ENCODE measurements around the gene NEDD4L.

NEDD4L gene

DNA sequence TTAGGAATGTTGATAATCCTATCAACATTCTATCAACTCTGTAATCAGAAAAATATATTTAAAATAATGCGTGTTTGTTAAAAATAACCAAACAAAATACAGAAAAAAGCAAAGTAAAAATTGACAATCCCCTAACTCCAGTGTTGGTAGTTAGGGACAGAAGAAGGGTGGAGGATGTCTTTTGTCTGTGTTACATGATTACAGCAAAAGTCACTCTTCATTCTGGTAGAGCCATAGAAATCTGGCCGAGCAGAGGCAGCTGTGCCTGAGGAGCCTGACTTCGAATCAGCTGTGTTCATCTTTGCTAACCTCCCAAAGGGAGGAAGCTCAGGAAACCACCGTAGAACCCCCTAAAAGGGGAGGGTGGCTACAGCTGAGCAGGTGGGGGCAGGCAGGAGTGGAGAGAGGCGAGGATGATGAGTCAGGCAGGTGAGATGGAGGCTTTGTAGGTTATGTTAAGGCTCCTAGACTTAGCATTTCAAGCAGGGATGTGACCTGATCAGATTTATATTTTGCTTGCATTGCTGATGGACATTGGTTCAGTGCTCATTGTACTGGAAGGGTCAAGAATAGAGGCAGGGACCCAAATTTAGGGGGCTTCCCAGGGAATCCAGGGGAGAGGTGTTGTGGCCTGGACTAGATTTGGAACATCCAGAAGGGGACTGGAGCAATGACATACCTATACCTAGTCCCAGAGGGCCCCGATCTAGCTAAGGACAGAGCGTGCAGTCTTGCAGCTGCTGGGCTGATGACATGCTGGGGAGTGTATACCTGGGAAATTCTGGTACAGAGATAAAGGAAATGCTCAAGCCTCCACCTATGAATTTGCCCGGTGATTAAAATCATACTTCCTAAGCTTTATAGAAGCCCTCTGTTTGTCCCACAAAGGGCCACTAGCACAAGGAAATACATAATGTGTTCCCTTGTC lies 95.7 kb downstream of the NEDD4L start:
- H3K4me1 Mint-ChIP-seq: peaks cover 38% of the 10 kb centered on the region
- no peaks in the 10 kb centered on the region for H3K27me3 Mint-ChIP-seq (ENCODE audit: low read depth, poor library complexity)
- H3K4me3 Mint-ChIP-seq: no peak overlapping the region
- peaks cover 15% of the 10 kb centered on the region for H3K9me3 Mint-ChIP-seq
- TF ChIP-seq, protein P1, sequence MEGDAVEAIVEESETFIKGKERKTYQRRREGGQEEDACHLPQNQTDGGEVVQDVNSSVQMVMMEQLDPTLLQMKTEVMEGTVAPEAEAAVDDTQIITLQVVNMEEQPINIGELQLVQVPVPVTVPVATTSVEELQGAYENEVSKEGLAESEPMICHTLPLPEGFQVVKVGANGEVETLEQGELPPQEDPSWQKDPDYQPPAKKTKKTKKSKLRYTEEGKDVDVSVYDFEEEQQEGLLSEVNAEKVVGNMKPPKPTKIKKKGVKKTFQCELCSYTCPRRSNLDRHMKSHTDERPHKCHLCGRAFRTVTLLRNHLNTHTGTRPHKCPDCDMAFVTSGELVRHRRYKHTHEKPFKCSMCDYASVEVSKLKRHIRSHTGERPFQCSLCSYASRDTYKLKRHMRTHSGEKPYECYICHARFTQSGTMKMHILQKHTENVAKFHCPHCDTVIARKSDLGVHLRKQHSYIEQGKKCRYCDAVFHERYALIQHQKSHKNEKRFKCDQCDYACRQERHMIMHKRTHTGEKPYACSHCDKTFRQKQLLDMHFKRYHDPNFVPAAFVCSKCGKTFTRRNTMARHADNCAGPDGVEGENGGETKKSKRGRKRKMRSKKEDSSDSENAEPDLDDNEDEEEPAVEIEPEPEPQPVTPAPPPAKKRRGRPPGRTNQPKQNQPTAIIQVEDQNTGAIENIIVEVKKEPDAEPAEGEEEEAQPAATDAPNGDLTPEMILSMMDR (IDR thresholded peaks at IDR 0.05): no peak
- no peak for DNase-seq
- peaks cover 15% of the 10 kb centered on the region for H3K36me3 Mint-ChIP-seq (ENCODE audit: low read depth)
- H3K27ac Mint-ChIP-seq: no peak overlapping the region

DNA sequence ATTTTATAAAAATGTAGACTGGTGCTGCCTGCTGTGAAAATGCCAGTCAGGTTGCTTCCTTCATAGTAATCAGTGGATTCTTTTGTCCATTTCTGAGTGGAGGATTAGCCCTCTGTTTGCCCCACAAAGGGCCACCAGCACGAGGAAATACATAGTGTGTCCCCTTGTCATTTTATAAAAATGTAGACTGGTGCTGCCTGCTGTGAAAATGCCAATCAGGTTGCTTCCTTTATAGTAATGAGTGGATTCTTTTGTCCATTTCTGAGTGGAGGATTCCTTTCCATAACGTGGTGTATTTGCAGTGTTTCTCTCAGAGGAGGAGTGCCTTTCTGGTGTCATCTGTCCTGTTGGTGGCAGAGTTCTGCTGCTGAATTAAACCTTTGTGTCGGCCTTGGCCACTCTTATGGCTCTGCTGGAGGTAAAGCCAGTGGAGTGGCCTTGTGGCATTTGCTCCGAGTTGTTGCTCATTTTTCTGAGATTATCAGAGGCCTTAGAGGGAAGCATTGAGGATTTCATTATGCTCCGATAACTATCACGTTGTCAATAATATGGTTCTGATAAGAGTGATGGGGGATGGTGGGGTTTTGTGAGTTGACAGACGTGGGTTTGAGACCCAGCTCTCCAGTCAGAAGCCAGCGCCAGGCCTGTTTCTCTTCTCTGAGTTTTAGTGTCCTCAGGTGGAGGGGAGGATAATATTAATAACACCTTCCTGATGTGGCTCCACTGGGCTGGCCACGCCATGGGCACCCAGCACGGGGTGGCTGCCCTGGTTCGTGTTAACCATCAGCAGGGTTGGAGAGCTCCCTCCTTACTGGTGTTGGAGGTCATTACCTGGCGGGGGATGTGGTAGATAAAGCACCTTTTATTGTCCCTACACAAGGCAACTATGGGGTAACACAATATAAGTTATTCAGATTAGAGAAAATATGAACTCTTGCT lies 96.6 kb downstream of the NEDD4L start:
- peaks cover 15% of the 10 kb centered on the region for H3K9me3 Mint-ChIP-seq
- no peak overlapping the region for H3K4me3 Mint-ChIP-seq
- H3K36me3 Mint-ChIP-seq (ENCODE audit: low read depth): peaks cover 15% of the 10 kb centered on the region
- TF ChIP-seq, protein P1 (IDR thresholded peaks at IDR 0.05): no peak
- H3K4me1 Mint-ChIP-seq: peaks cover 29% of the 10 kb centered on the region
- DNase-seq: no peak
- no peak overlapping the region for H3K27ac Mint-ChIP-seq
- no peaks in the 10 kb centered on the region for H3K27me3 Mint-ChIP-seq (ENCODE audit: low read depth, poor library complexity)

DNA sequence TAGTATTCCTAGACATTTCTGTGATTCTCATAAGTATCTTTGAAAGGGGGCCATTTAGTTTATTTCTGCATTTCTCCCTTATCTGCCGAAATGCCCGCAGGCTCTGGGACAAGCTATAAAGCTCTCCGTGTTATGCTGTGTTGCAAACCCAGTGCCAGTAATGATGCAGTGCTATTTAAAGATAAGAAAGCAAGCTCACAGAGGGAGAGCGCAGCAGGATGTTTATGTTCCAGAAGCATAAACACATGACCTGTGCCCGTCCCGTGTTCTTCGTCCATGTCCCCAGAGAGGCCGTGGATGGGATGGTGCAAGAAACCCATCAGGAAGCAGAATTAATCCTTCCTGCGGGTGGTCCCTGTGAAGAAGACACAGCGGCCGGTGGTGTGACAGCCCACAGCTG lies 99.4 kb downstream of the NEDD4L start:
- TF ChIP-seq, protein P1 (IDR thresholded peaks at IDR 0.05): no peak
- Mint-ChIP-seq H3K4me1 (peaks cover 18% of the 10 kb centered on the region), H3K9me3 (peaks cover 15% of the 10 kb centered on the region), H3K27ac (no peak overlapping the region), H3K36me3 (ENCODE audit: low read depth) (peaks cover 15% of the 10 kb centered on the region), H3K27me3 (ENCODE audit: low read depth, poor library complexity) (no peaks in the 10 kb centered on the region), H3K4me3 (no peak overlapping the region)
- DNase-seq: no peak

DNA sequence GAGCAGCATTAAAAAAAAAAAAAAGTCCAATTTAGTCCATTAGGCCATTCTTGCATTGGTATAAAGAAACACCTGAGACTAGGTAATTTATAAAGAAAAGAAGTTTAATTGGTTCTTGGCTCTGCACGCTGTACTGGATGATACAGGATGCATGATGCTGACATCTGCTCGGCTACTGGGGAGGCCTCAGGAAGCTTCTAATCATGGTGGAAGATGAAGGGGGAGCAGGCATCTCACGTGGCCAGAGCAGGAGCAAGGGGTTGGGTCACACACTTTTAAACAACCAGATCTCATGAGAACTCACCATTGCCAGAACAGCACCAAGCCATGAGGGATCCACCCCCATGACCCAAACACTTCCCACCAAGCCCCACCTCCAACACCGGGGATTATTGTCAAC lies 100.1 kb downstream of the NEDD4L start:
- Mint-ChIP-seq H3K9me3 (peaks cover 15% of the 10 kb centered on the region), H3K36me3 (ENCODE audit: low read depth) (peaks cover 15% of the 10 kb centered on the region), H3K4me1 (peaks cover 23% of the 10 kb centered on the region), H3K27ac (no peak overlapping the region), H3K4me3 (no peak overlapping the region), H3K27me3 (ENCODE audit: low read depth, poor library complexity) (no peaks in the 10 kb centered on the region)
- TF ChIP-seq, protein P1 (IDR thresholded peaks at IDR 0.05): no peak
- no peak for DNase-seq

DNA sequence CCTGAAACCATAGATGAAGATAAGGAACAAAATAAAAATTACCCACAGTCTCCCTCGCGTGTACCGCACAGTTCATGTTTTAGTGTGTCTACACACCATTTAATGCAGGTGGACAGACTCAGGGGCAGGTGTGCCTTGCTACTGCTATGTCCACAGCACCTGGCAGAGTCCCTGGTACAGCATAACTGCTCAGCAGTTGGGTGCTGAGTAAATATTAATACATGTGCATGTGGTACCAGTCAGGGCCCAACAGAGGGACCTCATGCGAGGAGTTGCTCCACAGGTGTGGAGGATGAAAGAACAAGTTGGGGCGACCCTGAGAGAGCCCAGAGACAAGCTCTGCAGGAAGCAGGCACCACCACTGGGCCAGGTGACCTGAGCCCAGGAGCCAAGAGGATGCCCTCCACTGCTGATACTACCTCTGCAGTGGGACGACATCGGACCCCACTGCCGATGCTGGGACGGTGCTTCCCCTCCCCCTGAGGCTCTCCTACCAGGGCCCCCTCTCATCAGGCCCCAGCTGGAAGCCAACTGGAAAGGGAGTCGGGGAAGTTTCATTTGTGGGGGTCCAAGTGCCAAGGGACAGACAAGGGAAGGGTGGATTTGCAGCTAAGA lies 100.8 kb downstream of the NEDD4L start:
- no peak overlapping the region for H3K27ac Mint-ChIP-seq
- peaks cover 15% of the 10 kb centered on the region for H3K36me3 Mint-ChIP-seq (ENCODE audit: low read depth)
- no peaks in the 10 kb centered on the region for H3K27me3 Mint-ChIP-seq (ENCODE audit: low read depth, poor library complexity)
- peaks cover 15% of the 10 kb centered on the region for H3K9me3 Mint-ChIP-seq
- TF ChIP-seq, protein P1 (IDR thresholded peaks at IDR 0.05): no peak
- H3K4me3 Mint-ChIP-seq: no peak overlapping the region
- no peak for DNase-seq
- H3K4me1 Mint-ChIP-seq: peaks cover 24% of the 10 kb centered on the region

Data from nephron progenitor cell (in vitro differentiated cells).